Measurements from ENCODE around the gene SOD3. TPM values are rescaled to one million over a fixed set of nuclear protein-coding genes. Genes with fewer than 3 reads are reported as not detected.

The SOD3 gene
- total RNA-seq, 1 experiment from 2014 or later, result 1.0 TPM

- BruUV-seq (replicated peaks), result no TSS peak
- no peaks in the 10 kb centered on the region for H3K27me3 ChIP-seq (ENCODE audit: control insufficient read depth, insufficient read depth, low read length)
- no peak overlapping the region for H3K27ac ChIP-seq (ENCODE audit: low read length)
- ATAC-seq, result no peak
- CTCF ChIA-PET, result no interaction called here
- DNase-seq (ENCODE audit: low read depth, low spot score), result no peak
- in situ Hi-C loops (cut with HindIII; ENCODE audit: low pct_unique_long_range_greater_than_20kb, low sequenced_read_pairs) (no loop called here), intact Hi-C loops (cut with micrococcal nuclease; ENCODE audit: unreplicated experiment) (no loop called here)
- no peaks in the 10 kb centered on the region for H3K36me3 ChIP-seq (ENCODE audit: control insufficient read depth, insufficient read depth, low read length)
- no peaks in the 10 kb centered on the region for H3K4me1 ChIP-seq (ENCODE audit: control insufficient read depth, insufficient read depth, low read length)
- POLR2A ChIA-PET, result no interaction called here
- no peaks in the 10 kb centered on the region for H3K9me3 ChIP-seq (ENCODE audit: control insufficient read depth, insufficient read depth, low read depth, low read length)
- no peak for TF ChIP-seq TCF7L2 (IDR thresholded peaks at IDR 0.05; ENCODE audit: low read depth, low read length)
- H3K4me3 ChIP-seq (ENCODE audit: low read depth in 2 of 2, low read length in 2 of 2), result no peak overlapping the region
Measured at GRCh38 chr4:24799544-24800324, 4.4 kb downstream of the SOD3 start.

DNA sequence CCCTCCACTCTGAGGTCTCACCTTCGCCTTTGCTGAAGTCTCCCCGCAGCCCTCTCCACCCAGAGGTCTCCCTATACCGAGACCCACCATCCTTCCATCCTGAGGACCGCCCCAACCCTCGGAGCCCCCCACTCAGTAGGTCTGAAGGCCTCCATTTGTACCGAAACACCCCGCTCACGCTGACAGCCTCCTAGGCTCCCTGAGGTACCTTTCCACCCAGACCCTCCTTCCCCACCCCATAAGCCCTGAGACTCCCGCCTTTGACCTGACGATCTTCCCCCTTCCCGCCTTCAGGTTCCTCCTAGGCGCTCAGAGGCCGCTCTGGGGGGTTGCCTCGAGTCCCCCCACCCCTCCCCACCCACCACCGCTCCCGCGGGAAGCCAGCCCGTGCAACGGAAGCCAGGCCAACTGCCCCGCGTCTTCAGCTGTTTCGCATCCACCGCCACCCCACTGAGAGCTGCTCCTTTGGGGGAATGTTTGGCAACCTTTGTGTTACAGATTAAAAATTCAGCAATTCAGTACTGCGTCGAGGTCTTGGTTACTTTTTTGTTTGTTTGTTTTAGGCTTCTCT, 5.0 kb downstream of the SOD3 start:
- Histone ChIP-seq H3K4me3 (ENCODE audit: low read depth in 2 of 2, low read length in 2 of 2) (no peak overlapping the region), H3K9me3 (ENCODE audit: control insufficient read depth, insufficient read depth, low read depth, low read length) (no peaks in the 10 kb centered on the region), H3K36me3 (ENCODE audit: control insufficient read depth, insufficient read depth, low read length) (no peaks in the 10 kb centered on the region), H3K27me3 (ENCODE audit: control insufficient read depth, insufficient read depth, low read length) (no peaks in the 10 kb centered on the region), H3K27ac (ENCODE audit: low read length) (no peak overlapping the region), H3K4me1 (ENCODE audit: control insufficient read depth, insufficient read depth, low read length) (no peaks in the 10 kb centered on the region)
- no peak for TF ChIP-seq POLR2AphosphoS5 (IDR thresholded peaks at IDR 0.05; ENCODE audit: low read depth, low read length)
- TF ChIP-seq REST (IDR thresholded peaks at IDR 0.05; ENCODE audit: insufficient read depth in 1 of 2, low read depth in 2 of 2, low read length in 1 of 2), result no peak
- no peak for TF ChIP-seq SIN3A (IDR thresholded peaks at IDR 0.05; ENCODE audit: borderline replicate concordance, insufficient read depth, low read depth, low read length)
- TF ChIP-seq, protein P1, sequence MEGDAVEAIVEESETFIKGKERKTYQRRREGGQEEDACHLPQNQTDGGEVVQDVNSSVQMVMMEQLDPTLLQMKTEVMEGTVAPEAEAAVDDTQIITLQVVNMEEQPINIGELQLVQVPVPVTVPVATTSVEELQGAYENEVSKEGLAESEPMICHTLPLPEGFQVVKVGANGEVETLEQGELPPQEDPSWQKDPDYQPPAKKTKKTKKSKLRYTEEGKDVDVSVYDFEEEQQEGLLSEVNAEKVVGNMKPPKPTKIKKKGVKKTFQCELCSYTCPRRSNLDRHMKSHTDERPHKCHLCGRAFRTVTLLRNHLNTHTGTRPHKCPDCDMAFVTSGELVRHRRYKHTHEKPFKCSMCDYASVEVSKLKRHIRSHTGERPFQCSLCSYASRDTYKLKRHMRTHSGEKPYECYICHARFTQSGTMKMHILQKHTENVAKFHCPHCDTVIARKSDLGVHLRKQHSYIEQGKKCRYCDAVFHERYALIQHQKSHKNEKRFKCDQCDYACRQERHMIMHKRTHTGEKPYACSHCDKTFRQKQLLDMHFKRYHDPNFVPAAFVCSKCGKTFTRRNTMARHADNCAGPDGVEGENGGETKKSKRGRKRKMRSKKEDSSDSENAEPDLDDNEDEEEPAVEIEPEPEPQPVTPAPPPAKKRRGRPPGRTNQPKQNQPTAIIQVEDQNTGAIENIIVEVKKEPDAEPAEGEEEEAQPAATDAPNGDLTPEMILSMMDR (IDR thresholded peaks at IDR 0.05), result no peak
- no peak for TF ChIP-seq TCF7L2 (IDR thresholded peaks at IDR 0.05; ENCODE audit: low read depth, low read length)
- no peak for DNase-seq (ENCODE audit: low read depth, low spot score)
- in situ Hi-C loops (cut with HindIII; ENCODE audit: low pct_unique_long_range_greater_than_20kb, low sequenced_read_pairs), result no loop called here
- BruUV-seq (replicated peaks), result no TSS peak
- ChIA-PET CTCF (no interaction called here), POLR2A (no interaction called here)
- intact Hi-C loops (cut with micrococcal nuclease; ENCODE audit: unreplicated experiment), result no loop called here
- no peak for ATAC-seq

All from Panc1 (cell line).